Chondrocyte (in vitro differentiated cells): ENCODE measurements around the gene LONP1. TPM values are rescaled to one million over a fixed set of nuclear protein-coding genes. Genes with fewer than 3 reads are reported as not detected.

Source experiments
- DNase-seq: peaks from one replicate; pipeline ENCODE4 v3.0.0; 2021; ENCODE audit warnings: mixed read lengths, low spot score
- H3K27ac Mint-ChIP-seq: one replicate; pipeline ENCODE4 v1.8.0; 2021; ENCODE audit warnings: mild to moderate bottlenecking, moderate library complexity, mixed read lengths; ENCODE audit not compliant: unreplicated experiment
- H3K27me3 Mint-ChIP-seq: 2 replicates; pipeline ENCODE4 v1.8.0; 2021; ENCODE audit warnings: low read depth, mixed read lengths
- H3K36me3 Mint-ChIP-seq: 2 replicates; pipeline ENCODE4 v1.8.0; 2021; ENCODE audit warnings: low read depth, mixed read lengths
- H3K4me1 Mint-ChIP-seq: 2 replicates; pipeline ENCODE4 v1.8.0; 2021; ENCODE audit warnings: low read depth, mild to moderate bottlenecking, mixed read lengths
- H3K4me3 Mint-ChIP-seq: one replicate; pipeline ENCODE4 v1.8.0; 2021; ENCODE audit warnings: mild to moderate bottlenecking, moderate library complexity, mixed read lengths; ENCODE audit not compliant: unreplicated experiment
- H3K9me3 Mint-ChIP-seq: 2 replicates; pipeline ENCODE4 v1.8.0; 2021; ENCODE audit warnings: low read depth, mixed read lengths
- total RNA-seq: library from RNA; stranded (reverse); gene quantifications from 3 replicates; pipeline ENCODE4 v1.2.1, GENCODE V29; 2021
- TF ChIP-seq, protein P1 (sequence below): fragments of 200-600 bp; sonication (generic); IDR thresholded peaks from 2 replicates; pipeline ENCODE4 v1.5.0; 2021; ENCODE audit warnings: antibody characterized with exemption, mild to moderate bottlenecking, moderate library complexity

The LONP1 gene
- total RNA-seq, 1 donor from 2014 or later: 116 TPM

DNA sequence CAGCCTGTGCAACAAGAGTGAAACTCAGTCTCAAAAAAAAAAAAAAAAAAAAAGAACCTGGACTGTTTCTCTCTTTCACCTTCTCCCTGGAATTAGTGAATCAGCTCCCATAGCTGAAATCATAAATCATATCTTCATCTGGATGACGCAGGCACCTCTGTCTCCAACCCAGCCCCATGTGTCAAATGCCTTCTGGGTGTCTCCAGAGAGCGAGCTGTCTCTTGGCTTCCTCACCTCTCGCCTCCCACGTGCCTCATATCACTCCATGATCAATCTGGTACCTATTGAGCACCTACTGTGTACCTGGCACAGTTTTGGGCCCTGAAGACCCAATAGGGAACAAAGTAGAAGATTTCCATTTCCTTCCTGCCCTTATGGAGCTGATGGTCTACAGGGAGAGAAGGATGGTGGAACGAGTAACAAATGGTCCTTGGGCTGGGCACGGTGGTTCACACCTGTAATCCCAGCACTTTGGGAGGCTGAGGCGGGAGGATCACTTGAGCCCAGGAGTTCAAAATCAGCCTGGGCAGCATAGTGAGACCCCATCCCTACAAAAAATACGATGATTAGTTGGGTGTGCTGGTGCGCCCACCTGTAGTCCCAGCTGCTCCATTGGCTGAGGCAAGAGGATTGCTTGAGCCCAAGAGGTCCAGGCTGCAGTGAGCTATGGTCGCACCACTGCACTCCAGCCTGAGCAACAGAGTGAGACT, 36.6 kb downstream of the LONP1 start:
- no peak for DNase-seq
- H3K27me3 Mint-ChIP-seq: no peaks in the 10 kb centered on the region
- no peaks in the 10 kb centered on the region for H3K36me3 Mint-ChIP-seq
- TF ChIP-seq, protein P1, sequence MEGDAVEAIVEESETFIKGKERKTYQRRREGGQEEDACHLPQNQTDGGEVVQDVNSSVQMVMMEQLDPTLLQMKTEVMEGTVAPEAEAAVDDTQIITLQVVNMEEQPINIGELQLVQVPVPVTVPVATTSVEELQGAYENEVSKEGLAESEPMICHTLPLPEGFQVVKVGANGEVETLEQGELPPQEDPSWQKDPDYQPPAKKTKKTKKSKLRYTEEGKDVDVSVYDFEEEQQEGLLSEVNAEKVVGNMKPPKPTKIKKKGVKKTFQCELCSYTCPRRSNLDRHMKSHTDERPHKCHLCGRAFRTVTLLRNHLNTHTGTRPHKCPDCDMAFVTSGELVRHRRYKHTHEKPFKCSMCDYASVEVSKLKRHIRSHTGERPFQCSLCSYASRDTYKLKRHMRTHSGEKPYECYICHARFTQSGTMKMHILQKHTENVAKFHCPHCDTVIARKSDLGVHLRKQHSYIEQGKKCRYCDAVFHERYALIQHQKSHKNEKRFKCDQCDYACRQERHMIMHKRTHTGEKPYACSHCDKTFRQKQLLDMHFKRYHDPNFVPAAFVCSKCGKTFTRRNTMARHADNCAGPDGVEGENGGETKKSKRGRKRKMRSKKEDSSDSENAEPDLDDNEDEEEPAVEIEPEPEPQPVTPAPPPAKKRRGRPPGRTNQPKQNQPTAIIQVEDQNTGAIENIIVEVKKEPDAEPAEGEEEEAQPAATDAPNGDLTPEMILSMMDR: no peak
- no peak overlapping the region for H3K4me3 Mint-ChIP-seq
- no peak overlapping the region for H3K27ac Mint-ChIP-seq
- H3K4me1 Mint-ChIP-seq: peaks cover 30% of the 10 kb centered on the region
- no peaks in the 10 kb centered on the region for H3K9me3 Mint-ChIP-seq

DNA sequence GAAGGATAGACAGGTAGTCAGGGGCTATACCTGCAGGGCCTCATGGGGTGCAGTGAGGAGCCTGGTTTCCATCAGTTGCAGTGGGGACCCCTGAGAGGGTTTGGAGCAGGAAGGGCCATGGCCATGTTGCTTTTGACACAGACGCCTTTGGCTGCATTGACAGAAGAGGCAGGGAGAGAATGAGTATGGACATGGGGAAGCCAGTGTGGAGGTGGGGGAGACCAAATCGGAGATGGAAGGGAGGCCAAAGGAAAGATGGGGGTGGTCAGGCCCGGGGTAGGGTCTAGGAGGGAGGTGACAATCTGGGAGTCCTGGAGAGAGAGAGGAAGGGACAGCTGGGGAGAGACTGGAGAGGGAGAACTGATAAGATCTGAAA, 37.9 kb downstream of the LONP1 start:
- H3K27ac Mint-ChIP-seq: peak overlapping the region; percentile 8
- no peak for DNase-seq

DNA sequence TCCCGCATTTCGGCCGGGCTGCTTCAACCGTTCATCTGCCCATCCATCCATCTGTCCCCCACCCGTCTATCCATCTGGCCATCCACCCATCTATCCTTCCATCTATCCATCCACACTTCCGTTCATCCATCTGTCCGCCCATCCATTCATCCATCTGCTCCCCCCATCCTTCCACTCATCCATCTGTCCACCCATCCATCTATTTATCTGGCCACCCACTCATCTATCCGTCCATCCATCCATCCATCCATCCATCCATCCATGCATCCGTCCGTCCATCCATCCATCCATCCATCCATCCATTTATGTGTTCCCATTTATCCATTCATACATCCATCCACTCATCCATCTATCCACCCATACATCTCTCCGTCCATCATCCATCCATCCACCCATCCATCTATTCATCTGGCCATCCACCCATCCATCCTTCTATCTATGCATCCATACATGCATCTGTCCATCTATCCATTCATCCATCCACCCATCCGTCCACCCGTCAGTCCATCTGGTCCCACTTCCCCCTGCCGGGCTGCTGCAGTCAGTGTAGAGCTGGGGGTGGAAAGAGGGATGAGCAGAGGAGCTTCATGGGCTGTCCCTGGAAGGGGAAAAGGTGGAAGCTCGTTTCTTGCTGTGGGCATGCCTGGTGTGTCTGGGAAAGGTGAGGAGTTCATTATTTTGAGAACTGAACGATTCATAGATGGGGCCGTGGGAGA, 38.4 kb downstream of the LONP1 start:
- H3K4me3 Mint-ChIP-seq: peak overlapping the region; percentile 100
- no peaks in the 10 kb centered on the region for H3K27me3 Mint-ChIP-seq
- peaks cover 26% of the 10 kb centered on the region for H3K4me1 Mint-ChIP-seq
- no peaks in the 10 kb centered on the region for H3K9me3 Mint-ChIP-seq
- H3K36me3 Mint-ChIP-seq: no peaks in the 10 kb centered on the region
- peak overlapping the region; percentile 8 for H3K27ac Mint-ChIP-seq
- DNase-seq: no peak
- TF ChIP-seq, protein P1: no peak

More for the DNA sequence above, 37.9 kb downstream of the LONP1 start:
- TF ChIP-seq, protein P1: no peak
- Mint-ChIP-seq H3K4me1 (peaks cover 28% of the 10 kb centered on the region), H3K9me3 (no peaks in the 10 kb centered on the region), H3K4me3 (peak overlapping the region; percentile 100), H3K36me3 (no peaks in the 10 kb centered on the region), H3K27me3 (no peaks in the 10 kb centered on the region)

DNA sequence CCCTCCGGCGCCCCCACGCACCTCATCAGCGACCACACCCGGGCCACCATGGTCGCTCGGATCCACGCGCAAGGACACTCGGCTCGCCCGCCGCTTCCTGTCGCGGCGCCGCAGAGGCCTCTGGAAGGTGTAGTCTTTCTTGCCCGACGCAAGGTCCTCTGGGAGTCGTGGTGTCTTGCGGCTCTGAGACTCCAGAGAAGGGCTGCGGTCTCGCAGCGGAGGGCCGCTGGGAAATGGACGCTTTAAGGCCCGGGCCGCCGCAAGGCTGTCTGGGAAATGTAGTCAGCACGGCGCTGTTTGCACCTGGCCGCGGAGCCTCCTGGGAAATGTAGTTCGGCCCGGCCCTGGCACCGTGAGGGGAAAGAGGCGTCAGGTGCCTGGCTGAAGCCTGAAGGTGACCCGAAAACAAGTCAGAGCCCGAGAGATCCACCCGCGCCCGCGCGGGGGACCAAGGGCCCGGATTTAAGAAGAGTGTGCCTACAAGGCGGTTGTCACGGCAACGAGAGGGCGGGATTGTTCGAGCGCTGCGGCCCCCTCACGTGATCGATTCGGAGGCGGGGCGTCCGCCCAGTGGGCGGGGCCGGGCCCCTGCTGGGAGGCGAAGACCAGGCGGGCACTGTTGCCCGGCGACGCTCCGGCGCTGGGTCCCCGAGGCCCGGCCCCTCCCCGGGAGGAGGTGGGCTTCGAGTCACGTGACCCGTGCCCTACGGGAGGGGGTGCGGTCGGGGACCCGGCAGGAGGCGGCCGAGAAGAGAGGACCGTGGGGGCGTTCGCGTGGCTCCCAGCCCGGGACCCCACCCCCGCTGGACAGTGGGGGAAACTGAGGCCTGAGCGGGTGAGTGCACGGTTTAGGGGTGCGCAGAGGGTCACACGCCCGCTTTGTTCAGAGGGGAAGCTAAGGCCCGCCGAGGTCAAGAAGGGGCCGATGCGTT, 39.2 kb downstream of the LONP1 start, which contains the start of the genes HSD11B1L and MICOS13:
Gene HSD11B1L, plus strand, starts transcription at position 591 of the 932 bp plus-strand sequence. CDS start 3,806 bp downstream, outside the sequence.
Gene MICOS13, minus strand, starts transcription at position 80 of the 932 bp plus-strand sequence. Its CDS starts 30 bp downstream, at position 50.
- TF ChIP-seq, protein P1: peak; percentile 7
- DNase-seq: peak; percentile 99
- H3K4me1 Mint-ChIP-seq: peaks cover 24% of the 10 kb centered on the region
- H3K9me3 Mint-ChIP-seq: no peaks in the 10 kb centered on the region
- no peaks in the 10 kb centered on the region for H3K36me3 Mint-ChIP-seq
- peak within 1 kb of the TSS; percentile 100 for H3K4me3 Mint-ChIP-seq
- no peaks in the 10 kb centered on the region for H3K27me3 Mint-ChIP-seq
- H3K27ac Mint-ChIP-seq: peak within 1 kb of the TSS; percentile 97

DNA sequence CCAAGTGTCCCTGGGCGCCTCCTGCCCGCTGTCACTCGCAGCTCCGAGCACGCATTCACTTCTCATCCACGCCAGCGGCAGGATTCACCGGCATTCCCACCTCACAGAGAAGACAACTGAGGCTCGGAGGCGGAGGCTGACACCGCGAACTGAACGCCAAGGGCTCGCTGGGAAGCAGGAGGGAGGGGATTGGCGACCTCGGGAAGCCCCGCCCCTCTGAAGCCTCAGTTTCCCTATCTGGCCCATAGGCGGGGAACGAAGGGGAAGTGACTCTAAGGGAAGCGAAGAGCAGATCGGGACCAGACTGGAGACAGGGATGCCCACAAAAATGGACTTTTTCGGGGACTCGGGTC, 39.9 kb downstream of the LONP1 start:
- Mint-ChIP-seq H3K27ac (peak overlapping the region; percentile 97), H3K9me3 (no peaks in the 10 kb centered on the region), H3K4me3 (peak overlapping the region; percentile 100), H3K36me3 (no peaks in the 10 kb centered on the region), H3K4me1 (peaks cover 24% of the 10 kb centered on the region), H3K27me3 (no peaks in the 10 kb centered on the region)
- TF ChIP-seq, protein P1: peak; percentile 42
- DNase-seq: no peak
